HG02852 (cell line): ENCODE measurements around the gene UBE2C.
A peak's percentile ranks its signal among the peaks of the same experiment; 100 is the strongest.
"Not testable (repeated sequence)": the region's sequence is repeated elsewhere in the genome, so short reads cannot be mapped to it uniquely, and the experiment has no call there.

Experiments used
- ATAC-seq: cut with Tn5 transposase; IDR thresholded peaks from one replicate; pipeline ENCODE4 v1.9.1; 2021; ENCODE audit warnings: mild to moderate bottlenecking, moderate library complexity; ENCODE audit not compliant: unreplicated experiment

Gene UBE2C

GRCh38 chr20:45812157-45813005 is at the start of gene UBE2C:
Gene UBE2C, plus strand, starts transcription at chr20:45812644. Its CDS starts 52 bp downstream, at chr20:45812696.
- ATAC-seq = peak; percentile 98

- not testable (repeated sequence) for ATAC-seq
Measured at GRCh38 chr20:45764618-45765282, 47.7 kb upstream of the UBE2C start.

- no peak for ATAC-seq
Measured at GRCh38 chr20:45765307-45765875, 47.1 kb upstream of the UBE2C start.

GRCh38 chr20:45765980-45766379 is 46.5 kb upstream of the UBE2C start:
- no peak for ATAC-seq

- ATAC-seq = no peak
Measured at GRCh38 chr20:45768479-45768878, 44.0 kb upstream of the UBE2C start.

- ATAC-seq = no peak
Measured at GRCh38 chr20:45771182-45771759, 41.2 kb upstream of the UBE2C start.

GRCh38 chr20:45772693-45773092 is 39.8 kb upstream of the UBE2C start:
- ATAC-seq = no peak

GRCh38 chr20:45774945-45775344 is 37.5 kb upstream of the UBE2C start:
- ATAC-seq = no peak

GRCh38 chr20:45775411-45775810 is 37.0 kb upstream of the UBE2C start:
- ATAC-seq = no peak

- ATAC-seq = no peak
Measured at GRCh38 chr20:45776931-45777330, 35.5 kb upstream of the UBE2C start.

GRCh38 chr20:45779011-45779915 is 33.2 kb upstream of the UBE2C start:
- ATAC-seq = no peak

- no peak for ATAC-seq
Measured at GRCh38 chr20:45780159-45780558, 32.3 kb upstream of the UBE2C start.

- ATAC-seq = no peak
Measured at GRCh38 chr20:45781391-45781931, 31.0 kb upstream of the UBE2C start.

- ATAC-seq = no peak
Measured at GRCh38 chr20:45782890-45783289, 29.6 kb upstream of the UBE2C start.

- no peak for ATAC-seq
Measured at GRCh38 chr20:45783656-45784294, 28.7 kb upstream of the UBE2C start.

GRCh38 chr20:45788351-45788750 is 24.1 kb upstream of the UBE2C start:
- ATAC-seq = no peak

- ATAC-seq = peak; percentile 10
Measured at GRCh38 chr20:45792317-45793118, 19.9 kb upstream of the UBE2C start.

- no peak for ATAC-seq
Measured at GRCh38 chr20:45796337-45797065, 15.9 kb upstream of the UBE2C start.
